Left cardiac atrium (tissue), 4 donors: ENCODE measurements around the gene FRAS1. TPM values are rescaled to one million over a fixed set of nuclear protein-coding genes. Genes with fewer than 3 reads are reported as not detected.
A peak's percentile ranks its signal among the peaks of the same experiment; 100 is the strongest.

ENCODE experiments used
- ATAC-seq, 2 donors: fragments of 200-7000 bp; cut with Tn5 transposase; one replicate each; pipeline ENCODE4 v1.9.1; 2020; ENCODE audit warnings: mild to moderate bottlenecking in 2 of 2, moderate library complexity in 2 of 2
- DNase-seq: peaks from one replicate; pipeline ENCODE4 v3.0.0-alpha.2; 2020
- intact Hi-C, 2 donors: fragments of 100-400 bp; cut with DNase I; formaldehyde crosslinking; loops; one replicate each; pipeline versions ENCODE4 v1.14.1 to v1.15.1; 2022 to 2023
- total RNA-seq, 2 donors: library from RNA; stranded (reverse); fragmentation: NEBNext Ultra II Directional; extraction: Animal tissue kit (Norgen Biotek cat#: 25700); gene quantifications; one replicate each; pipeline ENCODE4 v1.2.1, GENCODE V29; 2021
- donor health status: DM: no; HTN: yes; CAD: no.
- donor health status: DM: no; HTN: yes; CAD: no; lungs with severe emphysema.
- donor health status: DM: yes; HTN: yes; CAD: no.
- donor health status: Dilated cardiomyopathy.

FRAS1 gene
- total RNA-seq, 2 donors from 2014 or later, result 5.0 to 5.2 TPM

DNA sequence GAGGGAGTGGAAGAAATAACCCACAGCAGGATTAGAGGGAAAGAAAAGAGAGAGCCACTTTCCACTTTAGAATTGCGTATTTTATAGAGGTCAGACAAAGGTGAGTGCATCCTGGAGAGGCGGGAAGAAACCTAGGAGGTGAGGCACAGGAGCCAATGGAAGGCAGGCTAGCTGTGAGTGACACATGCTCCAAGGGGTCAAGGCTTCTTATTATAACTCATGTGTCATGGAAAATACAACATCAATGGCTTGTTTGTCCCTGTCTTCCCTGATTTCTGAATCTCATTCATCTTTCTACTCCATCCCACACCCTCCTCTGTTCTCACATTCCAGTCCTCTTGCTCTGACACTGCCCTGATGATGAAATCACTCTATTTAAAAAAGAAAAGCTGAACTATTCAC, 508.8 kb downstream of the FRAS1 start:
- DNase-seq (no peak), ATAC-seq (peak in 1 of 2 donors; percentile 80)
- intact Hi-C loops, result no loop called here

DNA sequence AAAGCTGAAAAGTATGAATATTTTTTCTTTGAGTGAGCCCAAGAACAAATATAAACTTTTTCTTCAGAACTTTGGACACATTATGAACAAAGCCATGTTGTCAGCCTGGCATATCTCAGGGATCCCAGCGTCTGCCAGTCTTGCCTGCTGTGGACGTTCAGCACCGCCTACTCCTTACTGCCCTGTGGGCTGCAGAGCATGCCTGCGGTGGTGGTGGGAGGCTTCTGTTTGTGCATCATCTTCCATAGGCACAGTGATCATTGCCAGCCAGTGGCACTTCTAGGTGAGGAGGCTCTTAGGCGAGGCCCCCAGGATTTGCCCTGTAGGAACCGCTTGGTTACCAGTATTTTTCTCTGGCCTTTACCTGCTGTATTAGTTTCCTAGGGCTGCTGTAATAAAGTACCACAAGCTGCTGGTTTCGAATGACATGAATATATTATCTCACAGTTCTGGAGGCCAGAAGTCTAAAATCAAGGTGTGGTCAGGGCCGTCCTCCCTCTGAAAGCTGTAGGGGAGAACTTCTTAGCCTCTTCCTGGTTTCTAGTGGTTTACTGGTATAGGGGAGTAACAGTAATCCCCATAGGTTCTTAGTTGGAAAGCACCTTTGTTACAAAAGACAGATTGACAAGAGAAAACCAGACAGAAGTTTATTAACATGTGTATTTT, 509.8 kb downstream of the FRAS1 start:
- ATAC-seq, result peak in 1 of 2 donors; percentile 6
- DNase-seq, result no peak
- intact Hi-C loops, result no loop called here

DNA sequence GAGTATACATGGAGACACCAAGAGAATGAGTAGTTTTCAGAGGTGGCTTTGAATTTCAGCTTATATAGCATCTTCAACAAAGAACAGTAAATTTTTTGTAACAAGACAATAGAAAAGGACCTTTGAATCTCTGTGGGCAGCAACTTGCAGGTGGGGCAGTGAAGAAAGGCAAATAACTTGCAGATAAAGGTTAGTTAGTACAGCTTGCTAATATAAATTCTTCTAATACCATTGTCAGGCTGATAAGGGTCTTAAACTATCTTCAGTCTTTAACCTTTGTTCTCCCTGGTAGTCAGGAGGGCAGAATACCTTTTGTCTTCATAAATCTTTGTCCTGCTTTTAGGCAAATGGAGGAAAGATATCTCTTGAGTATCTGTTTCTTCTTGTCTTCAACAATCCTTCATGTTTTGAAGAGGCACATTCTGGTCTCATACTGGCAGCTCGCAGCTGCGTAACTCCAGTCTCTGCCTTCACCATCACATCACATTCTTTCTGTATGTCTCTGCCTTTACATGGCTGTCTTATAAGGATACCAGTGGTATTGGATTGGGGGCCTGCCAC, 510.5 kb downstream of the FRAS1 start:
- no peak for ATAC-seq
- no peak for DNase-seq
- intact Hi-C loops, result no loop called here

DNA sequence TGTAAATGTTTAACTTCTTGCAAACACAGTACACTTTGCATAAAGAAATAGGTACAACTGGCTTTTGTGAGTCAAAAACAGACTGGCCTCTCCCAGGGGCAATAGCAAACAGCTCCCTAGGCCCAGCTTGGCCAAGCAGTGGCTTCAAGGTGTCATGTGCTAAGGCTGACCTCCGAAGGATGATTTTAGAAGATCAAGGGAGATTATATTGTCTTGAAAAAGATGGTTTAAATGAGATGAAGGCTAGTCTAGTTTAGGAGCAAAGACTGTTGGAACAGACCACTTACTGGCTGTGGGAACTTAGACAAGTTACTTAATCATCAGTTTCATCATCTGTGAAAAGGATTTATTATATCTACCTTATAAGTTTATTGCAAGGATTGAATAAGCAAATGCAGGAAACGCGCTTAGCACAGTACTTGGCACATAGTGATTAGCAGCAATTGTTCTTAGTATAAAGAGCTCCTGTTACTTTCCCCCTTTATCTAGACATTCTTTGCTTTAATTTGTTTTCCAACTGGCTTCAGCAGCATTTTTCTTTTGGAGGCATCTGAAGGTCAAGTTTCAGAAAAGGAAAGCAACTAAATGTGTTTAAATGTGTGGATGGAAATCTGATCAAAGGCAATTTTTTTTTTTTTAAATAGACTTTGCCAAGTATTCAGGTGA, 511.6 kb downstream of the FRAS1 start:
- ATAC-seq, result peak in 1 of 2 donors; percentile 17

DNA sequence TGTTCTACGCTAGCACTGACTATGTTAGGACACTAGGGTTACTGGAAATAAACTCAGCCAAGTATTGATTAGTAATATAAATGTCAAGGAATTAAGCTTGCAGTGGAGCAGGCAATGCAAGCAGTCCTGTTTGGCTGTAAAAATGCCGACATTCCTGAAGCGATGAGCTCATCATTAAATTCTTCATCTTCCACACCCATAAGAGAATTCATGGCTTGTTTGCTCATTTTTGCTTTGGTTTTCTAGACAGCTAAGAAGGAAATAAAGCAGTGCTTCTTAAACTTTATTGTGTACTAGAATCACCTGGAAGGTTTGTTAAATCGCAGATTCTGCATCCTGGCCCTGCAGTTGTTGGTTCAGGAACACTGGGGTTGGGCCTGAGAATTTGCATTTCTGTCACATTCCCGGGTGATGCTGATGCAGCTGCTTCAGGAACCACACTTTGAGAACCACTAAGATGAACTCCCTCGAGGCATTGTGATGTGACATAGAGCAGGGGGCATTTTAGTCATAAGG, 512.2 kb downstream of the FRAS1 start:
- DNase-seq, result no peak
- intact Hi-C loops, result no loop called here
- ATAC-seq, result peak; percentile 41 to 60

More for the DNA sequence above, 511.6 kb downstream of the FRAS1 start:
- intact Hi-C loops, result no loop called here
- no peak for DNase-seq

DNA sequence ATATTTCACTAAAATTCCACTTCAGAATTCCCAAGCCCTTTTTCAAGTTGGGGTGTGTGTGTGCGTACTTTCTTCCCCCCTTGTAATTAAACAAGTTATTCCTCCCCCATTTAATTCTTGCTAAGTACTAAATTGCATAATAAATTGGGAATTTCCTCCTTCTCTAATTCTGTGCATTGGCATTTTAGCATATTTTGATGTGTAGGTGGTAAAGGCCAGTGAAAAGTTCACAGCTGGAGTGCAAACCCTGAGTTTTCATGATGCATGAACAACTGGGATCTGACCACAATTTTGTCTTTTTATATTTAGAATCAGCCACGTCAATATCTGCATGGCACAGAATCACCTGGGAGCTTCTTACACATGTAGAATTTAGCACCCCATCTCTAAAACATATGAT, 513.0 kb downstream of the FRAS1 start:
- no peak for ATAC-seq
- intact Hi-C loops, result no loop called here
- DNase-seq, result no peak

DNA sequence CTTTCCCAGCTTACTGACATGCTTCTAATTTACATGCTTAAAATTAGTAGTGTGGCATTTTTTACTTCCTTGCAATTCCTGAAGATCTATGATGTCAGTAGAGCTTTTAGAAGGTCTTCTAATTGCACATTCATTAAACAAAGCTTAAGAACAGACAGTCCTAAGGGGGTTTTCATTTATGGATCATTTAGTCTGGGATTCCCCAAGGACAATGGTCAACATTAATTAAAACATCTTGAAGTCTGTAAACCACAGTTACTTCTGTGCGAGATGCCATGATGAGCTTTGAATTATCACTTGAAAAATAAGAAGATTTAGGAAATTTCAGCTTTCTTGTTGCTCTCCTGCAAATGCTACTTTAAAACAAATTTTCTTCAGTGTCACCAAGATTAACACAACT, 514.7 kb downstream of the FRAS1 start:
- intact Hi-C loops, result no loop called here
- no peak for ATAC-seq
- no peak for DNase-seq

DNA sequence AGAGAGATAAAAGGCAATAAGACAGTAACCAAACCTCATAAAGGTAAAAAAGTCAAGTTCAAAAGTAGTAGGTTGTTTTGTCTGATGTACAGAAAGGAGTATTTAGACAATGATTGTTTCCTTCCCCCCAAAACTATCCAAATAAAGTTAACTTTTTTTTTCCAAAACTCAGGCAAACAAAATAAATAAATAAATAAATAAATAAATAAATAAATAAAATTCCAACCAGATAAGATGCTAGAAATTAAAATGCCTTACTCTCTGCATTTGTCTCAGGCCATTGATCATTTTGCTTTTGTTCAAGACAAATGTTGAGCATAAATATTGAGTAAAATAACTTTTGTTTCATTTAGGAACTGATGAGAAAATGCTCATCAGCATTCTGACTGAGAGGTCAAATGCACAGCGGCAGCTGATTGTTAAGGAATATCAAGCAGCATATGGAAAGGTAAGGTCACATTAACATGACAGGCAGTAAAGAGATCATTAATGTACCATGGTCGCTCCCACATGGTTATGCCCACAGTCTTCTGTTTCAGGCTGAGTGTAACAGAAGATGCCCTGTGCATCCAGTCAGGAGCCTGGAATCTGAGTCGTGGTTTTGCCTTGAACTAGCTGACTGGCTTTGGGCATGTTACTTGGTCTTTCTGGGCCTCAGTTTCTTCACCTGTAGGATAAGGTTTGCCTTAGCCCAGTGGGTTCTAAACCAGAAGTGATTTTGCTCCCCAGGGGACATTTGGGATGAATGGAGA, 521.7 kb downstream of the FRAS1 start:
- no peak for ATAC-seq
- intact Hi-C loops, result no loop called here
- no peak for DNase-seq

DNA sequence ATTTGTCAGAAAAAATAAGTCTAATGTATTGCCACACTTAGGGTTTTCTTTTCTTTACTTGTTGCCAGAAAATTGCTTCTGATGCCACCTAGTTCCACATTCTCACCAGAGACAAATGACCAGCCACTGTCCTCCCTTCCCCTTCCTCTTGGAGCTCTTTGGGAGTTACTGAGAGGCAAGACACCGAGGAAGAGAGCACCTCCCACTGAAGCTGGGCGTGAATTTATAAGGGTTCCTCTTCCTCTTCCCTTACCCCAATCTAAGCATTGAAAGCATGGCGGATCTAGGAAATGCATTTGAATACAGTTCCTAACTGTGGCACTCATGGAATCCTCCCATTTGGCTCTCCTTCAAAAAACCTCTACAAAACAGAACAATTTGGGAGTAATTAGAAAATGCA, 524.5 kb downstream of the FRAS1 start:
- intact Hi-C loops, result no loop called here
- no peak for DNase-seq
- ATAC-seq, result peak in 1 of 2 donors; percentile 74

DNA sequence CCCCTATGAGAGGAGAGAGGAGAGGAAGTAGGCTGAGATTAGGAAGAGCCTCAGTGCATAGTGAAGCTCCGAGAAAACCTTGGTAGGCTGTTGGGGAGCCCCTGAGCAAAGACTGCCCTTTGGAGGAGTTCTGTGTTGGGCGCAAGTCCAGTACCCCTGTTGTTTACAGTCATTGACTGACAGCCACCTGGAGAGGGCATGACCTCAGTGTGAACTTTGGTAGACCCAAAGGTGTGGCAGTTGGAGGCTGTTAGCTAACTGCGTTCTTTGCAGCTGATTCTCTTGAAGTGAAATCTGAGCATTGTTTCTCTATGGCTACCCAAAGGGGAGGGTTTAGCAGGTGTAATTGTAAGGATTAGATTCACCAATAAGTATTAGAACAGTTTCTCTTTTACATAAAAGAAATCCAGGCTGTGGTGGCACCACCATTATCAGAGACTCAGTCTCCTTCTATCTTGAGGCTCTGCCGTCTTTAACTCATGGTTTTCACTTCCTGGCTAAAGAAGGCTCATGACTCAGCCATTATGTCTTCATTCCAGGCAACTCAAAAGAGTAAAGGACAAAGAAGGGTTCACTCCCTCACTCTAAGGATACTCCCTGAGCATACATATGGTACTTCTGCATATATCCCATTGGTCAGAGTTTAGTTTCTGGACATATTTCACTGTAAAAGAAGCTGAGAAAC, 527.9 kb downstream of the FRAS1 start:
- DNase-seq (no peak), ATAC-seq (no peak)
- intact Hi-C loops, result no loop called here

DNA sequence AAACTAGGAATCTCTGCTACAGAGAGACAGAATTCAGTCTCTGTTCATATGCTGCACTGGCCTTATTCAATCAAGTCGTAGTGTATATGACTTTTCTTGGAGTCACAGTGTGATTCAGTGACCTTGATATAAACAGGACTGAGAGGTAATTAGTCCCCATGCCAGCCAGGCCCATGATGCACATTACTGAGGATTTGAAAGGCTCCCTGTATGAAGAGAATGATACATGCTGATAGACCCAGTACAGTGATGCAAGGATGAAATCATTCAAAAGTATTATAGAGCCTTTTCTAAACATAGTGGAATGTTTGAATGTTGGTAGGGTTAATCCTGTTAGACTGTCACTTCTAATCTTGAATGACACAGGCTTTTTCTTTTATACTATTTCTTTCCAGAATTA, 528.5 kb downstream of the FRAS1 start:
- DNase-seq, result no peak
- intact Hi-C loops, result no loop called here
- no peak for ATAC-seq

DNA sequence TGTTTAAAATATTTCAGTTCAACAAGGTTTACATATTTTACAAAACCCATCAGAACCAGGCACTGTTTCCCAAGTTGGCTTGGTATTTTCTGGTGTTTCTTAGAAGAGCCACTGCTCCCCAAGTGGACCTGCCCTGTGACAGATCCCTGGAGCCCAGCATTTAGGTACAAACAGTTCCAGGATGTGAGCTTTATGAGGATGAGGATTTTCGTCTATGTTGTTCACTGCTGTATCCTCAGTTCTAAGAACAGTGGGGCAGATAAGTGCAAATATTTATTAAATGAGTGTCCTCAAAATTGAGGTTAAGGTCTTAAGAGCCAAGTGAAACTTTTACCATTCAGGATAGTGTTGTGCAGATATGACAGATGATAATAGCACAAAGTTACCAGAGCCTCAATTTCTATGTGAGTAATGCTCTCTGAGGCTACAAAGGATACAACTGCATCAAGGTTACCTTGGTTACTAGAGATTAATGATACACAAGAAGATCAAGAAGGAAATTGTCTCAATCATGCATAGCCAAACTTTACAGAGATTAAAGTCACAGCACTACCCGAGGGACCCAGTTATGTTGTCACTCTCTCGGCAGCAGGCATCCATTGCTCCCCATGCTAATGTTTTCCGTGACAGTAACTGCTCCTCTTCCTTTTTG, 531.9 kb downstream of the FRAS1 start:
- ATAC-seq, result no peak
- intact Hi-C loops, result no loop called here

DNA sequence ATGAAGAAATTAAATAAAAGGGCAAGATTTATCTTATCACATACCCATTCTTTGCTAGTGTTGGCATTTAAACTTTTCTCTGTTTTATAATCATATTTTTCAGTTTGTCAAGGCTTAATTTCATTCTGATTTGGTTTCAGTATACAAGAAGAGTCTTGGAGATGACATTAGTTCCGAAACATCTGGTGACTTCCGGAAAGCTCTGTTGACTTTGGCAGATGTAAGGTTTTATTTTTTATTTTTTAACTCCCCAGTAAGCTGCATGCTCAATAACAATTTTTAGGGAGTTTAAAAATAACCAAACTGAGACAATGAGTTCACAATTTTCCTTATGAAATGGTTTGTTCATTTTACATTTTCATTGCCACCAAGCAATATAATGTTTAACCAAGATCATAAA, 534.3 kb downstream of the FRAS1 start:
- no peak for ATAC-seq
- intact Hi-C loops, result no loop called here
- DNase-seq, result no peak

More for the DNA sequence above, 531.9 kb downstream of the FRAS1 start:
- DNase-seq, result no peak

DNA sequence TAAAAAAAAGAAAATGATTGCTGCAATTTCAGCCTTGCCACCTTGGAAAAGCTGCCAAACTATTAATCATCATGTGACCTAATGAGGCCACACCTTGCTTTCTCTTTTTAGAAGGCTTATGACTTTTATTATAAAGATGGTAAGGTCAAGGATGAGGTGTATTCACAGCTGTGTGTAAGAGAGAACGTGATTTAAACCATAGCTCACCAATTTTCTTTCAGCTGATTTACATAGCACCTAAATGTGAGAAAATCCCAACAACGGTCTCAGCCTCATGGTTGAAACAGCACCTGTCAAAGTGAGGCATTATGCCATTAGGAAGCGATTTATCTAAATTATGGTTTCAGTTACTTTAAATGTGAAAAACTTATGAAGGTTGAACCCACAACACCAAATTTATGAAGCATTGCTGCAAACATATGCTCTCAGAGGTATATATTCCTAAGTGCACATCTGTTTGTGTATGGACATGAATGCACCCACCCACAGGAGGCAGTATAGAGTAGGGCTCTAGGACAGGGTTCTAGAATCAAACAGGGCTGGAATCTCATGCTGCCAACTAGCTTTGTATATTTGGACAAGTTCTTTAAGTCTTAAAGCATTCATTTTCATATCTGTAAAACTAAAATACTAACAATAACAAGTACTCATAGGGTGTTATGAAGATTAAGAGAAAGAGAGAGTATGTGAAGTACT, 535.1 kb downstream of the FRAS1 start:
- DNase-seq (no peak), ATAC-seq (no peak)
- intact Hi-C loops, result no loop called here
